HepG2 (cell line): Measurements from ENCODE around the gene INF2. TPM values are rescaled to one million over a fixed set of nuclear protein-coding genes. Genes with fewer than 3 reads are reported as not detected.
A peak's percentile ranks its signal among the peaks of the same experiment; 100 is the strongest.
"Not testable (repeated sequence)": the region's sequence is repeated elsewhere in the genome, so short reads cannot be mapped to it uniquely, and the experiment has no call there.

Source experiments
- ATAC-seq: fragments of 200-7000 bp; cut with Tn5 transposase; 3 replicates; pipeline ENCODE4 v1.9.1; 2020; ENCODE audit warnings: mild to moderate bottlenecking, moderate library complexity
- BruUV-seq: library from RNA; stranded (reverse); fragments of 400-500 nt; replicated peaks from 2 replicates; lab custom pipeline; 2021; lab: Mats Ljungman, UMichigan
- CTCF ChIA-PET: fragments of 300-600 bp; formaldehyde crosslinking; extraction: SDS; loops from one replicate; lab custom pipeline; 2021; ENCODE audit warnings: low total read pairs, inconsistent platforms, low intra/inter-chr PET ratio; lab: Yijun Ruan, JAX
- POLR2A ChIA-PET: fragments of 350-600 bp; sonication (Branson Sonifier 250); formaldehyde crosslinking; loops from one replicate; lab custom pipeline; 2020; ENCODE audit warnings: antibody characterized with exemption, inconsistent platforms; lab: Yijun Ruan, JAX
- DNase-seq: peaks from one replicate; pipeline ENCODE4 v3.0.0-alpha.2; 2015; ENCODE audit warnings: low spot score
- FAIRE-seq: peaks from 3 replicates; lab custom pipeline; 2011; peaks lifted over from hg19 to GRCh38; lab: Jason Lieb, UNC
- H2AFZ ChIP-seq: one replicate; pipeline ENCODE4 v1.6.1; 2011; ENCODE audit warnings: low read length, inconsistent platforms
- H3K27ac ChIP-seq: fragments of 300-600 bp; 3 replicates; pipeline ENCODE4 v1.8.0; 2011; ENCODE audit warnings: mixed run types, mild to moderate bottlenecking, mixed read lengths, low read length, inconsistent platforms; ENCODE audit not compliant: insufficient read depth; ENCODE audit errors: extremely low read length
- H3K27me3 ChIP-seq, 2 experiments: fragments of 200-600 bp in 1 of 2; 2 replicates in 1 of 2; 3 replicates in 1 of 2; pipeline versions ENCODE4 v1.6.0 to v1.8.0; 2011; ENCODE audit warnings: low read length in 2 of 2, mild to moderate bottlenecking in 2 of 2, moderate library complexity in 2 of 2, inconsistent platforms in 1 of 2; ENCODE audit not compliant: insufficient read depth in 2 of 2, control insufficient read depth in 1 of 2
- H3K36me3 ChIP-seq, 2 experiments: fragments of 200-600 bp in 1 of 2; replicated peaks in 1 of 2; 2 replicates in 1 of 2; 3 replicates in 1 of 2; pipeline versions ENCODE4 v1.5.1 to v1.8.0; 2011; ENCODE audit warnings: low read length in 2 of 2, inconsistent platforms in 1 of 2; ENCODE audit not compliant: insufficient read depth in 2 of 2, control insufficient read depth in 1 of 2
- H3K4me1 ChIP-seq: 2 replicates; pipeline ENCODE4 v1.5.1; 2012; ENCODE audit warnings: low read length, inconsistent platforms; ENCODE audit not compliant: insufficient read depth
- H3K4me2 ChIP-seq: 2 replicates; pipeline ENCODE4 v1.6.0; 2011; ENCODE audit warnings: low read depth, low read length, inconsistent platforms
- H3K4me3 ChIP-seq, 3 experiments: fragments of 200-600 bp in 1 of 3; sonication (generic), shearing (Covaris generic) in 1 of 3; replicated peaks in 1 of 3; 2 replicates each; pipeline ENCODE4 v1.5.1; 2011 to 2016; ENCODE audit warnings: low read length in 3 of 3, inconsistent platforms in 2 of 3, low read depth in 2 of 3, mild to moderate bottlenecking in 2 of 3, control low read depth in 1 of 3, mixed read lengths in 1 of 3; ENCODE audit not compliant: insufficient read depth in 1 of 3
- H3K79me2 ChIP-seq: one replicate; pipeline ENCODE4 v1.6.1; 2011; ENCODE audit warnings: low read length, inconsistent platforms; ENCODE audit not compliant: insufficient read depth
- H3K9ac ChIP-seq: 2 replicates; pipeline ENCODE4 v1.6.0; 2011; ENCODE audit warnings: mild to moderate bottlenecking, low read depth, low read length, inconsistent platforms; ENCODE audit not compliant: insufficient read depth
- H3K9me3 ChIP-seq: 2 replicates; pipeline ENCODE4 v1.5.1; 2012; ENCODE audit warnings: mild to moderate bottlenecking, low read length
- H4K20me1 ChIP-seq: 2 replicates; pipeline ENCODE4 v1.6.0; 2011; ENCODE audit warnings: inconsistent platforms, mild to moderate bottlenecking, low read length, moderate library complexity; ENCODE audit not compliant: insufficient read depth
- CEBPB ChIP-seq: IDR thresholded peaks from 2 replicates; pipeline ENCODE4 v1.6.1; 2011; ENCODE audit warnings: low read depth, low read length, improper control_type of control experiment, borderline replicate concordance
- JUNB ChIP-seq: sonication (generic); formaldehyde crosslinking; IDR thresholded peaks from 2 replicates; pipeline ENCODE4 v1.8.0; 2022; ENCODE audit warnings: missing genetic modification reagents, mild to moderate bottlenecking, borderline replicate concordance
- TRAFD1 ChIP-seq: sonication (generic); formaldehyde crosslinking; IDR thresholded peaks from 2 replicates; pipeline ENCODE4 v1.5.1; 2020; ENCODE audit warnings: missing genetic modification reagents, mild to moderate bottlenecking, borderline replicate concordance
- WGBS: methylation state at CpG from one replicate; pipeline ENCODE4 v1.1.6; 2017; ENCODE audit warnings: low lambda C conversion rate; 5-methylcytosine and 5-hydroxymethylcytosine counted together
- in situ Hi-C: cut with HindIII; loops from 2 replicates; pipeline ENCODE4 v1.10.0; 2017; ENCODE audit warnings: low pct_unique_long_range_greater_than_20kb; ENCODE audit not compliant: extremely low pct_ligation_motif_present
- intact Hi-C: fragments of 100-400 bp; cut with micrococcal nuclease; formaldehyde crosslinking; loops from one replicate; pipeline ENCODE4 v1.10.0; 2022; ENCODE audit not compliant: unreplicated experiment
- polyA plus RNA-seq, 8 experiments: library from polyadenylated mRNA; depleted of rRNA in 3 of 8; stranded (reverse) in 7 of 8; unstranded in 1 of 8; fragments of >200 nt; fragmentation: Illumina TruSeq in 4 of 8; extraction: Trizol in 4 of 8; gene quantifications; 2 replicates each; pipeline versions ENCODE4 v1.2.1 to v1.2.3, GENCODE V29; 2011 to 2016; ENCODE audit warnings: low read depth in 4 of 8, missing spikeins in 1 of 8, mixed read lengths in 1 of 8; ENCODE audit not compliant: insufficient read depth in 1 of 8
- total RNA-seq, 5 experiments: library from RNA; depleted of rRNA; stranded (reverse); fragments of >200 nt; fragmentation: Illumina TruSeq; extraction: Trizol; gene quantifications; 2 replicates each; pipeline ENCODE4 v1.2.3, GENCODE V29; 2016; ENCODE audit warnings: low read depth in 1 of 5

Gene INF2
- total and polyA plus RNA-seq, 2 of the 13 experiments (the other 11 are each of a cell fraction or from before 2014, with no cell fraction given): 16.4 to 26.4 TPM

GRCh38 chr14:104652386-104652785, 37.0 kb upstream of the INF2 start:
- Histone ChIP-seq H3K9me3 (peaks cover 16% of the 10 kb centered on the region), H3K27me3 (peaks cover 9 to 21% of the 10 kb centered on the region in 2 experiments; a peak in 4 of 5 replicates), H3K4me3 (no peak overlapping the region), H2AFZ (no peak overlapping the region), H3K27ac (no peak overlapping the region), H3K4me2 (no peak overlapping the region), H3K9ac (no peak overlapping the region), H3K79me2 (no peaks in the 10 kb centered on the region)
- intact Hi-C loops: loop anchor here (5.0 kb wide), 1 partner anchor 35 kb away; the partner anchor contains the start of gene INF2
- CTCF ChIA-PET: no interaction called here
- ATAC-seq (no peak), FAIRE-seq (no peak)
- WGBS: 60% methylated on average over 4 of the region's 9 CpGs
- BruUV-seq: no TSS peak
- TF ChIP-seq CEBPB: peak; percentile 38; the same call in 1 of the 2 replicates
- no peak for TF ChIP-seq TRAFD1 (CRISPR knock-in tag)
- TF ChIP-seq, all 625 proteins: peak for 1
- Histone ChIP-seq H4K20me1 (no peaks in the 10 kb centered on the region), H3K36me3 (no peaks in the 10 kb centered on the region), H3K4me1 (peaks cover 42% of the 10 kb centered on the region)
- POLR2A ChIA-PET: interaction anchor here (2.2 kb wide), 1 partner anchor 13 kb away, joined by 9 read pairs; no protein-coding TSS in a partner anchor
- no peak for DNase-seq
- in situ Hi-C loops: loop anchor here (5.0 to 10.0 kb wide), 2 partner anchors 55 to 172 kb away; no protein-coding TSS in a partner anchor

GRCh38 chr14:104653130-104653920, 36.1 kb upstream of the INF2 start:
- FAIRE-seq, H3K36me3 ChIP-seq: not testable (repeated sequence)
- in situ Hi-C loops: loop anchor here (5.0 to 10.0 kb wide), 2 partner anchors 54 to 171 kb away; no protein-coding TSS in a partner anchor

More at GRCh38 chr14:104653130-104653920, 36.1 kb upstream of the INF2 start:
- not testable (repeated sequence) for H3K27ac ChIP-seq
- 0 out of 2 replicates have a peak, but pooled peaks have one; percentile 6 for TF ChIP-seq JUNB (CRISPR knock-in tag)
- TF ChIP-seq, all 625 proteins: peak for 1; not testable (repeated sequence) for 624
- H3K27me3 ChIP-seq: peaks cover 11 to 26% of the 10 kb centered on the region in 2 experiments; a peak in 4 of 5 replicates
- H3K9me3 ChIP-seq: peaks cover 16% of the 10 kb centered on the region
- ChIA-PET POLR2A (interaction anchor here (0.7 to 2.9 kb wide), 3 partner anchors 12 to 35 kb away, joined by 3 to 15 read pairs (median 3); no protein-coding TSS in a partner anchor), CTCF (interaction anchor here (1.4 kb wide), 1 partner anchor 55 kb away, joined by 3 read pairs; no protein-coding TSS in a partner anchor)
- H2AFZ ChIP-seq, DNase-seq, H3K4me3 ChIP-seq, BruUV-seq, ATAC-seq, H3K79me2 ChIP-seq, H3K9ac ChIP-seq, H4K20me1 ChIP-seq: not testable (repeated sequence)
- H3K4me1 ChIP-seq: peaks cover 42% of the 10 kb centered on the region
- H3K4me2 ChIP-seq: 0 out of 2 replicates have a peak overlapping the region, but pooled peaks have one; percentile 28
- intact Hi-C loops: loop anchor here (5.0 kb wide), 1 partner anchor 34 kb away; the partner anchor contains the start of gene INF2
- 94% methylated on average over 41 of the region's 52 CpGs for WGBS
